ENCODE results near the gene MPRIP.

DNA sequence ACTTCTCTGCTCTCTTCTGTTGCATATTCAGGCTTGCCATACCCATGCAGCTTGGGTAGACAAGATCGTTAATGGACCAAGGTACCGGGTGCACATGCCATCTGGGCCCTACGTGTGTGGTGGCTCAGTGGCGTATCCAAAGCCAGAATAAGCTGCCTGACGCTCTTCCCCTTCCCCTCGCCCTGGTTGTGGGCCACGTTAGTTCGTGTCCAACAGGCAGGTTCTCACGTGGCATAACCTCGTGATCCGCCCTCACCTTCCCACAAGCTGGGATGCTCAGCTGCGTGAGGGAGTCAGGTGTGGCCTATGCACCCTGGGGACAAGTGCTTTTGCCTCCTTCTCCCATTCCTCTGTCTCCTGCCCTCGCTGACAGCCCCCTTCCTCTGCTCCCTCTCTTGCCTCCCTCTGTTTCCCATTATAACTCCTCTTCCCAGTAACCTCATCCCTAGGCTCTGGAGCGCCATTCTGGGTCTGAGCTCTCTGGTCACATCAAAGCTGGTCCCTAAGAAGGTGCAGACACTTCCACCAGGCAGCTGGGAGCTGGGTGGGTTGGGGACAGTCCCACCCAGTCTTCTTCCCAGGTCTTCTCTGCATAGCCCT is 86.3 kb downstream of the MPRIP start:
- TF ChIP-seq POLR2AphosphoS5 (IDR thresholded peaks at IDR 0.05; ENCODE audit: low read depth, low read length) (no peak), SIN3A (IDR thresholded peaks at IDR 0.05; ENCODE audit: borderline replicate concordance, insufficient read depth, low read length) (no peak)
